RWPE1 (cell line): ENCODE measurements around the gene CDKN1B.

Experiments used
- CTCF ChIA-PET: fragments of 350-600 bp; sonication (Branson Sonifier 250); formaldehyde crosslinking; extraction: SDS; loops from one replicate; lab custom pipeline; 2021; lab: Yijun Ruan, JAX
- POLR2A ChIA-PET: fragments of 400-600 bp; formaldehyde crosslinking; extraction: SDS; loops from one replicate; lab custom pipeline; 2020; ENCODE audit warnings: antibody characterized with exemption; ENCODE audit not compliant: low non-redundant PET; lab: Yijun Ruan, JAX
- DNase-seq: peaks from one replicate; pipeline ENCODE4 v3.0.0; 2012; ENCODE audit warnings: low spot score
- H3K27ac ChIP-seq: fragments of 450-650 bp; 2 replicates; pipeline ENCODE4 v1.5.1; 2017
- TF ChIP-seq, protein P1 (sequence below): fragments of 450-650 bp; conservative IDR thresholded peaks from 2 replicates; pipeline ENCODE4 v1.5.1; 2017; ENCODE audit warnings: low read depth, mild to moderate bottlenecking

The CDKN1B gene

DNA sequence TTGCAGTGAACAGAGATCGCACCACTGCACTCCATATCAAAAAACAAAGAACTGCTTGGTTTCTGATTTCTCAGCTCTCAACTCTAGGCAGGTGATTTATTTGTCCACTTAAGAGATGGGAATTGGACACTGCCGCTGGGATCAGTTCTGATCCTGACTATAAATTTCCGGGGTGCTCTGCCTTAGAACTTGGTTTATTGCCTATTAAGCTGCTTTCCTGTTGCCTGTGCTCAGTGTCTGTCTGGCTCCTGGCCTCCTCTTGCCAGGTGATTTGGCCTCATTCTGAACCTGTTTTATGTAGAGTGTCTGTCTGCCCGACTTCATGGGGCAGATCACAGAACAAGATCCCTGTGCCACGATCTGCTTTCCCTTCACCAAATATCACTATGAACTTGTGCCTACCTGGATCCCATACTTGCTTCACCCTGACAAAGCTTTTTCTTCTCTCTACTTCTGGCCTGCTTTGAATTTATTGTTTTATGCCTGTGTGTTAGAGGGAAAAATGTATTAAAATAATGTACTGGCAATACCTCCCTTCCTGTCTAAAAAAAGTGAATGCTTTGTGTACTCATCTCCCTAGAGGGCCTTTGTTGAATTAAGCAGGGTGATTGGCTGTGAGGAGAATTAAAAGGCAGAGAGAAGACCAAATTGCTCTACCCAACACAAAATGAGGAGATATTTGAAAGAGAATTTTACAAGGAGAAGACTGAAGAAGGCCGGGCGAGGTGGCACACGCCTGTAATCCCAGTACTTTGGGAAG, 27.6 kb downstream of the CDKN1B start:
- no peak for DNase-seq
- TF ChIP-seq, protein P1, sequence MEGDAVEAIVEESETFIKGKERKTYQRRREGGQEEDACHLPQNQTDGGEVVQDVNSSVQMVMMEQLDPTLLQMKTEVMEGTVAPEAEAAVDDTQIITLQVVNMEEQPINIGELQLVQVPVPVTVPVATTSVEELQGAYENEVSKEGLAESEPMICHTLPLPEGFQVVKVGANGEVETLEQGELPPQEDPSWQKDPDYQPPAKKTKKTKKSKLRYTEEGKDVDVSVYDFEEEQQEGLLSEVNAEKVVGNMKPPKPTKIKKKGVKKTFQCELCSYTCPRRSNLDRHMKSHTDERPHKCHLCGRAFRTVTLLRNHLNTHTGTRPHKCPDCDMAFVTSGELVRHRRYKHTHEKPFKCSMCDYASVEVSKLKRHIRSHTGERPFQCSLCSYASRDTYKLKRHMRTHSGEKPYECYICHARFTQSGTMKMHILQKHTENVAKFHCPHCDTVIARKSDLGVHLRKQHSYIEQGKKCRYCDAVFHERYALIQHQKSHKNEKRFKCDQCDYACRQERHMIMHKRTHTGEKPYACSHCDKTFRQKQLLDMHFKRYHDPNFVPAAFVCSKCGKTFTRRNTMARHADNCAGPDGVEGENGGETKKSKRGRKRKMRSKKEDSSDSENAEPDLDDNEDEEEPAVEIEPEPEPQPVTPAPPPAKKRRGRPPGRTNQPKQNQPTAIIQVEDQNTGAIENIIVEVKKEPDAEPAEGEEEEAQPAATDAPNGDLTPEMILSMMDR, result no peak
- POLR2A ChIA-PET, result interaction anchor here (0.6 kb wide), 1 partner anchor 24 kb away, joined by 4 read pairs; no protein-coding TSS in a partner anchor
- CTCF ChIA-PET, result interaction anchor here (1.8 kb wide), 1 partner anchor 8 kb away, joined by 11 read pairs; no protein-coding TSS in a partner anchor
- H3K27ac ChIP-seq, result no peak overlapping the region

DNA sequence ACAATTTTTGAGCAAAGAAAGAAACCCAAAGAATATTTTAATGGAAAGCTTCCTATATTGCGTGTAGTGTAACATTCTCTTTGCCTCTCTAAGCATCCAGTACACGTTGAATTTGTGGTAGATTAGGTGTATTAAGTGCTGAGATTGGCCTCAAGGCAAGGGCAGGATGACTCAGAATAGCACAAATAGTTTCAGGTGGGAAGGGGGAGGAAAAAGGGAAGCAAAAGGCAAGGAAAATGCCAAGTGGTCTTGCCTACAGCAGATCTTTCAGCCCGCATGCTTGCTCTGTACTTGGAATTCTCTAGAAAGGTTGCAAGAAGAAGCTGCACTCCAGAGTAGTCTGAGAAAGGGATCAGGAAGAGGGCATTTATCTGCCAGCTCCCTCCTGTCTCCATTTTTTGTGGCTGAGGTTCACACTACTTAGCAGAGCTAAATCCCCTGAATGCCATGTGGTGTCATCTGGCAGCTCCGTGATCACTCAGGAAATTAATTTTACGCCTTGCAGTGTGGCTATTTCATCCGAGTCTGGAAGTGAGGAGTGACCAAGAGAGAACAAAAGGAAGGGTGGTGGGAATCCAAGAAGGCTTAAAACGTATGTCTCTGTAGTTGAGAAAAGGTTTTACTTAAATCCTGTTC, 28.5 kb downstream of the CDKN1B start:
- no peak overlapping the region for H3K27ac ChIP-seq
- DNase-seq, result no peak
- TF ChIP-seq, protein P1, result no peak
- CTCF ChIA-PET, result interaction anchor here (1.8 kb wide), 1 partner anchor 9 kb away, joined by 11 read pairs; no protein-coding TSS in a partner anchor
- POLR2A ChIA-PET, result no interaction called here

DNA sequence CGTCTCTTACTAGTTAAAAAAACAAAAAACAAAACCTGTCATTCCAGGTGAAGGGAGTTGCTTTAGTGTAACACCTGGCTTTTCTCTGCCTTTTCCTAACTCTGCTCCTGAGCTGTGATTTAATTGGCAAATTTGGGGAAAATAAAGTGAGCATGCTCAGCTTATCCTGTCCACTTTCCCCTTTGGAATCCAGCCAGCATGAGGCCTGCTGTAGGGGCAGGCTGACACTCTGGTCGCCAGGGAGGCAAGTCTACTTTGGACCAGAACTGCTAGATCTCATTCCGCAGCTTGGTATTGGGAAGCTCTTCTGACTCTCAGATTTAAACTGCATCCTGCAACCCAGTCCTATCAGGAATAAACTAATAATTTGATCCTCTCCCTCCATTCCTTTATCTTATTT, 30.1 kb downstream of the CDKN1B start:
- CTCF ChIA-PET, result interaction anchor here (2.3 kb wide), 1 partner anchor 10 kb away, joined by 12 read pairs; no protein-coding TSS in a partner anchor
- H3K27ac ChIP-seq, result no peak overlapping the region

DNA sequence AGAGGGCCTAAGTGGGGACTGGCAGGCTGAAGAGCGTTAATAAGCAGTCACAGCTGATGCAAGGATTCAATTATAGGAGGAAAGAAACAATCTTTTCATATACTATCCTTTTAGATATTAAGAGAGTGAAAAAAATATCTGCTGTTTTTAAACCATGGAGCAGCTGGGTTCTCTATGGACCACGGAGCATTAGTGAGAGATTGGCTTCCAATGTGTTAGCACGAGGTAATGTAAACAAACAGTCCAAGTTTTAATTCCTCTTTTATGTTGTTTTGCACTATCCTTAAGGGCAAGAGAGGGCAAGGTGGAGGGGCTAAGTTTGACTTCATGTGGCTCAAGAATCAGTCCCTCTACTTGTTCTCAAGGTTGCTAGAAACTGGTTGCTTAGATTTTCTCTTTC, 30.9 kb downstream of the CDKN1B start:
- DNase-seq, result no peak
- CTCF ChIA-PET, result interaction anchor here (0.7 to 2.3 kb wide), 2 partner anchors 11 to 59 kb away, joined by 4 to 12 read pairs; no protein-coding TSS in a partner anchor
- no peak overlapping the region for H3K27ac ChIP-seq
- TF ChIP-seq, protein P1, result no peak
- POLR2A ChIA-PET, result no interaction called here

More for the DNA sequence above, 30.1 kb downstream of the CDKN1B start:
- POLR2A ChIA-PET, result no interaction called here
- no peak for DNase-seq
- TF ChIP-seq, protein P1, result no peak

DNA sequence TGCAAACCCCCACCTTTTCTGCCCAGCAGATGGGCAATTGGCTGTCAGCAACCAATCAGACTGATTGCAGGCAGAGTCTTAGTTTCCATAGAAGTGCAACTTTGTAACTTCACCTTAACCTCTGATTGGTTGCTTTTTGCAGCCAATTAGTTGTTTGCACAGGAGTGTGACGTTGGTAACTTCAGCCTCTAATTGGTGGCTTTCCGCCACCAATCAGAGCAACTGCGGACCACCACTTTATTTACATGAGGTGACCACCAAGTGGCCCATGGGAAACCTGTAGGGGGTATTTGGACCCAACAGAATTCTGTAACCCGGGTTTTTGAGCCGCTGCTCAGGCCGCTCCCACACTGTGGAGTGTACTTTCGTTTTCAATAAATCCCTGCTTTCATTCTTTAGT, 32.3 kb downstream of the CDKN1B start:
- POLR2A ChIA-PET, result no interaction called here
- TF ChIP-seq, protein P1, result no peak
- no peak for DNase-seq
- CTCF ChIA-PET, result interaction anchor here (2.3 kb wide), 1 partner anchor 13 kb away, joined by 12 read pairs; no protein-coding TSS in a partner anchor
- no peak overlapping the region for H3K27ac ChIP-seq

DNA sequence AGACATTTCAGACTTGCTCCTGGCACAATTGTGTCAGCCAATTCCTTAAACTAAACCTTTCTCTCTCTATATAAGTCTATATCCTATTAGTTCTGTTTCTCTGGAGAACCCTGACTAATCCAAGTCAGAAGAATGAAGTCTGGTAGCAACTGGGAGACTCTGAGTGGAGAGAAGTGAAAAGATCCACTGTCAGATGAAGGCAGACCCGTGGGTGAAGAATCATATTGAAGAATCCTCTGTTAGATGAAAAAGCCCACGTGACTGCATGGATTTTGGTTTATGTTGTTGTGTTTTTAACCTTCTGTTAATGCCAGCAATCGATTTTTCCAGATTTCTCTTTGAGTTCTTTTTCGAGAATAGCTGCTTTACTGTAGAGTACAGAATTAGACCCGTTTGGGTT, 38.8 kb downstream of the CDKN1B start:
- TF ChIP-seq, protein P1, result no peak
- ChIA-PET POLR2A (no interaction called here), CTCF (interaction anchor here (0.5 to 0.6 kb wide), 2 partner anchors 63 to 85 kb away, joined by 3 read pairs; no protein-coding TSS in a partner anchor)
- no peak for DNase-seq
- H3K27ac ChIP-seq, result no peak overlapping the region
